Activated CD4-positive, alpha-beta memory T cell treated with anti-CD3 and anti-CD28 coated beads for 36 hours (primary cell): ENCODE measurements around the gene SORBS2. TPM values are rescaled to one million over a fixed set of nuclear protein-coding genes. Genes with fewer than 3 reads are reported as not detected.

ENCODE experiments used
- CTCF ChIA-PET: fragments of 350-600 bp; sonication (Branson Sonifier 250); formaldehyde crosslinking; loops from one replicate; lab custom pipeline; 2021; ENCODE audit warnings: antibody characterized with exemption, inconsistent platforms; lab: Charles Lee
- POLR2A ChIA-PET: fragments of 350-600 bp; sonication (Branson Sonifier 250); formaldehyde crosslinking; loops from one replicate; lab custom pipeline; 2021; ENCODE audit warnings: antibody characterized with exemption; lab: Charles Lee
- DNase-seq: peaks from one replicate; pipeline ENCODE4 v3.0.0-alpha.2; 2020
- H3K27ac Mint-ChIP-seq: one replicate; pipeline ENCODE4 v1.8.0; 2021; ENCODE audit warnings: mixed read lengths
- H3K27me3 Mint-ChIP-seq: one replicate; pipeline ENCODE4 v1.8.0; 2021; ENCODE audit warnings: mixed read lengths
- H3K36me3 Mint-ChIP-seq: one replicate; pipeline ENCODE4 v1.8.0; 2021; ENCODE audit warnings: mixed read lengths
- H3K4me1 Mint-ChIP-seq: one replicate; pipeline ENCODE4 v1.8.0; 2021; ENCODE audit warnings: low read depth, mixed read lengths
- H3K4me3 Mint-ChIP-seq: one replicate; pipeline ENCODE4 v1.8.0; 2021; ENCODE audit warnings: mild to moderate bottlenecking, mixed read lengths
- H3K9me3 Mint-ChIP-seq: one replicate; pipeline ENCODE4 v1.8.0; 2021; ENCODE audit warnings: mixed read lengths
- intact Hi-C: fragments of 100-400 bp; cut with micrococcal nuclease; formaldehyde crosslinking; loops from one replicate; pipeline ENCODE4 v1.15.1; 2023
- total RNA-seq, 2 experiments: library from RNA; stranded (reverse); gene quantifications; one replicate each; pipeline ENCODE4 v1.2.3, GENCODE V29; 2021

Gene SORBS2
- total RNA-seq, 2 experiments from 2014 or later = not detected

DNA sequence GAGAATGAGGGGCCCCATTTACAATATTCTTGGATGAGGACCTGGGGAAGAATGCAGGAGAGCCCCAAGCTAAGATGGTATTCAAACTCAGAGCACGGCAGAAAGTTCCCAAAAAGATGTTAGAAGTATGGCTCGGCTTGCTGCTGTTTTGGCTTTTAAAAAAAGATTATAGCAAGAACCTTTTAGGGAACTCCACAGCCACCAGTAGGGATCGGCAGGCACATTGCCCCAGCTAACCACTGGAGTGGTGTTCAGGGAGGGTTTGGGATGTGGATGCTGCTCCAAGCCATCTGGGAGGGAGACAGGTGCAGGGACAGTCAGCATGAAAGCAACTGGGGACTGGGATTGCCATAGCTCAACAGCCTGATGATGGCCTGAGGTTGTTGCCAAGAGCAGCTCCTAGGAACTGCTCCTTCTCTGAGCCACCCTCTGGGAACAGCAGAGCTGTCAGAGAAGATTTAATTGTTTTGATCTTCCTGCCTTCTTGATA, 63.0 kb downstream of the SORBS2 start:
- CTCF ChIA-PET = no interaction called here
- no peak for DNase-seq
- intact Hi-C loops = no loop called here
- Mint-ChIP-seq H3K27me3 (peaks cover 7% of the 10 kb centered on the region), H3K27ac (no peak overlapping the region), H3K4me3 (no peak overlapping the region), H3K9me3 (no peaks in the 10 kb centered on the region), H3K4me1 (no peaks in the 10 kb centered on the region), H3K36me3 (no peaks in the 10 kb centered on the region)
- POLR2A ChIA-PET = no interaction called here

DNA sequence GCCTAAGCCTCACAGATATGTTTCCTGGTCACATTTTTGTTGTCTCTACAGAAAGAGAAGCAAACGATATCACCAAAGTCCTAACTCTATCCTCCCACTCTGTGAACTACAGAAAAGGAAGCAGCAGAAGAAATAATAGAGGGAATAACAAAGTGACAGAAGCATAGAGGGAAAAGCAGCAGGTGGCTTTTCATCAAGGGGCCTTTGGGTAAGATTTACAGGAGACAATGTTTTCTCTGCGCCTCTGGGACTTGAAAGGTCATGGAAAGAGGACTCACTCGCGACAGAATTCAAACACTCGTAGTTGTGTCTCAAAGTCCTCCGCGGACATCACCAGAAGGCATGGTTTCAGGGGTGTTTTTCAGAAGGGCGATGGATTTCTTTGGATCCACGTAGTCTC, 66.1 kb downstream of the SORBS2 start:
- no peak for DNase-seq
- H3K4me3 Mint-ChIP-seq = no peak overlapping the region
- intact Hi-C loops = no loop called here
- H3K4me1 Mint-ChIP-seq = no peaks in the 10 kb centered on the region
- no peak overlapping the region for H3K27ac Mint-ChIP-seq
- H3K36me3 Mint-ChIP-seq = no peaks in the 10 kb centered on the region
- H3K9me3 Mint-ChIP-seq = no peaks in the 10 kb centered on the region
- ChIA-PET POLR2A (no interaction called here), CTCF (no interaction called here)
- peaks cover 8% of the 10 kb centered on the region for H3K27me3 Mint-ChIP-seq

DNA sequence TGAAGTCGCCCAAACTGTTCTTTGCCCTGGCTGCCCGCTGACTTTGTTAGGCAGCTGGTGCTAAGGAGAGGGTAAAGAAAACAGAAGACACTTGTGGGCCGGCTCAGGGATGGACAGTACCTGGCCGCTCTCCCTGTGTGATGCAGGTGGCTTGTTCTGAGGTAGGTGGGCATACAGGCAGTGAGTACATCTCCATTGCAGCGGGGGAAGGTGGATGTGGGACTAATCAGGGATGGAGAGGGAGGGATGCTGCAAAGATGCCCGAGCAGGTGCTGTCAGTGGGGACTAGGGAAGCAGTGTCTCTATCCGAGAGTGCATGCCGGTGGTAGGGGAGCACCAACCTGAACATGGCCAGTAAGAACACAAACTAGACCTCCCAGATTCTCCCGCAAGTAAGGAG, 67.0 kb downstream of the SORBS2 start:
- CTCF ChIA-PET = no interaction called here
- Mint-ChIP-seq H3K4me3 (no peak overlapping the region), H3K27ac (no peak overlapping the region), H3K36me3 (no peaks in the 10 kb centered on the region), H3K27me3 (peaks cover 8% of the 10 kb centered on the region), H3K4me1 (no peaks in the 10 kb centered on the region), H3K9me3 (no peaks in the 10 kb centered on the region)
- intact Hi-C loops = no loop called here
- no peak for DNase-seq
- POLR2A ChIA-PET = no interaction called here

DNA sequence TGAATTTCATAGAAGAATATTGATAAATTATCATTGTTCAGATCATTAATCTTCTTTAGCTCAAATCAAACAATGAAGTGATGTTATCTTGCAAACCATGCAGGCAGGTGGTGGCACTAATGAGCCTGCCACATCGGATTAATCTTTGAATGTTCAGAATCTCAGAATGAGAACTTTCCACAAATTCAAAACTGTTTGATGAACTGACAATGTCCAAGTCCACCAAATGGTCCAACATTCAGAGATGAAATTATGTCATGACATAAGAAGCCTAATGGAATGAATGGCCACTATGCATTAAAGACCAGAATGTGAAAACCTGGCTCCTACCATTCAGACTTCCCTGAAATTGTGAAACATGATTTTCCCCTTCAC, 67.5 kb downstream of the SORBS2 start:
- Mint-ChIP-seq H3K4me1 (no peaks in the 10 kb centered on the region), H3K27me3 (peaks cover 8% of the 10 kb centered on the region), H3K9me3 (no peaks in the 10 kb centered on the region), H3K27ac (no peak overlapping the region), H3K36me3 (no peaks in the 10 kb centered on the region), H3K4me3 (no peak overlapping the region)
- ChIA-PET CTCF (no interaction called here), POLR2A (no interaction called here)
- intact Hi-C loops = no loop called here
- no peak for DNase-seq

DNA sequence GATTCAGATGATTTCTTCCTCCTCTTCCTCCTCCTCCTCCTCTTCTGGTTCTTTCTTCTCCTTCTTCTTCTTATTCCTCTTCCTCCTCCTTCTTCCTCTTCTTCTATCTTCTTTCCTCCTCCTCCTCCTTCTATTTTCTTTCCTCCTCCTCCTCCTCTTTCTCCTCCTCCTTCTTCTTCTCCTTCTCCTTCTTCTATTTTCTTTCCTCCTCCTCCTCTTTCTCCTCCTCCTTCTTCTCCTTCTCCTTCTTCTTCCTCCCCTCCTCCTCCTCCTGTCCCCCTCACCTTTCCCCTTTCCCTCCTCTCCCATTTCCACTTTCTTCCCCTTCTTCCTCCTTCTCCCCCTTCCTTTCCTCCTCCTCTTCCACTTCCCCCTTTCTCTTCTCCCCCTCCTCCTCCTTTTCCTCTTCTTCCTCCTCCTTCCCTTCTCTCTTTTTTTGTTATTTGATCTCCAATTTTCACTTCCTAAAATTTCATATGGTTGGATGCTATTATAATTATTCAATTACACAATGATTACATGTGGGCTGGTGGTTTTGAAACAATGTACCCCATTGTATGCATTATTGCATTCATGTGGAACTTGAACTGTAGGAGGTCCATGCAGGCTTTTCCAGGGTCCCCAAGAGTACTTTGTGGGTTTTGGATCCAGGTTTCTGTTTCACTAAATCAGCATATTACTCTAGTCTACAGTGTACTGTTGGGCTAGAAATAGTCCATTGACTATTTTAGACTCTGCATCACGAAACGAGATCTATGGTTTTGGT, 68.1 kb downstream of the SORBS2 start:
- Mint-ChIP-seq H3K4me1 (no peaks in the 10 kb centered on the region), H3K27ac (no peak overlapping the region), H3K36me3 (no peaks in the 10 kb centered on the region), H3K27me3 (peaks cover 7% of the 10 kb centered on the region), H3K9me3 (no peaks in the 10 kb centered on the region), H3K4me3 (no peak overlapping the region)
- ChIA-PET CTCF (no interaction called here), POLR2A (no interaction called here)
- no peak for DNase-seq
- intact Hi-C loops = no loop called here

DNA sequence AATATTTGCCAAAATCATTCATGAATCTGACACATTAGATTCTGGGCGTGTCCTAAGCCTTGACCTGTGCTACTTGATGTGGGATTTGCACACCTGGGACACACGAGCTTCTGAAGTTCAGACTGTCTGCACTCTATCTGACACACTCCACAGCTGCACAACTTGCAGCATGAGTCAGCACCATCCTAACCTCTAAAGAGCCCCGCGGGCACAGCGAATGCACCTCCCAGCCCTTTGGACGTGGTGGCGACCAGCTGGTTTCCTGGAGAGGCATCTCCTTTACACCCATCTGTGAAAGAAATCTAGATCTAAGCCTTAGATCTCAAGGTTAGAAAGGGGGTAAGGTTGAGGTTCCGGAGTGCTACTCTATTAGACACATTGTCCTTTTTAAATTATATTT, 69.2 kb downstream of the SORBS2 start:
- Mint-ChIP-seq H3K9me3 (no peaks in the 10 kb centered on the region), H3K4me3 (no peak overlapping the region), H3K27me3 (peaks cover 5% of the 10 kb centered on the region), H3K27ac (no peak overlapping the region), H3K4me1 (no peaks in the 10 kb centered on the region), H3K36me3 (no peaks in the 10 kb centered on the region)
- POLR2A ChIA-PET = no interaction called here
- no peak for DNase-seq
- CTCF ChIA-PET = no interaction called here
- intact Hi-C loops = no loop called here

DNA sequence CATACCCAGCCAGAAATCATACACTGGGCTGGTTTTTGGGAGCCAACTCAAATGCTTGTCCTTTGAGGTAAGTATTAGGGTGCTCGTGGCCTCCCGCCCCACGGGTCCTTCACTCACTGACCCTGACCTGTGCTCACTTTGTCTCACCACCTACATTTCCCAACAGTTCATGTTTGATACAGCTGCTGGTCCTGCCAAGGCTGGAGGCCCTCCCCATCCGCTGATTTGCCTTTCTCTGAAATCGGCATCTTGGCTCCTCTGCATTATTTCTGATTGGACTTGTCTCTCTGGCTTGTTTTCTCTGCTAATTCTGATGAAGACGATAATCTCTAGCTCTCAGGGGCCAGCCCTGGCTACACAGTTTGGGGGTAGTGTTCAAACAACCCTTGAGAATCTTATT, 70.2 kb downstream of the SORBS2 start:
- Mint-ChIP-seq H3K27me3 (peaks cover 5% of the 10 kb centered on the region), H3K36me3 (no peaks in the 10 kb centered on the region), H3K27ac (no peak overlapping the region), H3K4me3 (no peak overlapping the region), H3K4me1 (no peaks in the 10 kb centered on the region), H3K9me3 (no peaks in the 10 kb centered on the region)
- POLR2A ChIA-PET = no interaction called here
- CTCF ChIA-PET = no interaction called here
- intact Hi-C loops = no loop called here
- no peak for DNase-seq

DNA sequence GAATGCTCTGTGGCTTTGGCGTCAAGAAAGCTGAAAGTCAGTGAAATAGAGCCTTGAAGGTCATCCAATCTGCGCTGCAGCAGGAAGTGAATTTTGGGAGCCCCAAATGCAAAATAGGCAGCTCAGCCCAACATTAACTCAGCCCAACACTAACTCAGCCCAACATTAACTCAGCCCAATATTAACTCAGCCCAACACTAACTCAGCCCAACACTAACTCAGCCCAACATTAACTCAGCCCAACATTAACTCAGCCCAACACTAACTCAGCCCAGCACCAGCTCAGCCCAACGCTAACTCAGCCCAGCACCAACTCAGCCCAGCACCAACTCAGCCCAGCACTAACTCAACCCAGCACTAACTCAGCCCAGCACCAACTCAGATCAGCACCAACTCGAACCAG, 71.5 kb downstream of the SORBS2 start:
- no peaks in the 10 kb centered on the region for H3K4me1 Mint-ChIP-seq
- no peaks in the 10 kb centered on the region for H3K36me3 Mint-ChIP-seq
- no peak overlapping the region for H3K4me3 Mint-ChIP-seq
- H3K9me3 Mint-ChIP-seq = no peaks in the 10 kb centered on the region
- intact Hi-C loops = no loop called here
- H3K27me3 Mint-ChIP-seq = peaks cover 5% of the 10 kb centered on the region
- no peak overlapping the region for H3K27ac Mint-ChIP-seq
- ChIA-PET POLR2A (no interaction called here), CTCF (no interaction called here)
- DNase-seq = no peak

DNA sequence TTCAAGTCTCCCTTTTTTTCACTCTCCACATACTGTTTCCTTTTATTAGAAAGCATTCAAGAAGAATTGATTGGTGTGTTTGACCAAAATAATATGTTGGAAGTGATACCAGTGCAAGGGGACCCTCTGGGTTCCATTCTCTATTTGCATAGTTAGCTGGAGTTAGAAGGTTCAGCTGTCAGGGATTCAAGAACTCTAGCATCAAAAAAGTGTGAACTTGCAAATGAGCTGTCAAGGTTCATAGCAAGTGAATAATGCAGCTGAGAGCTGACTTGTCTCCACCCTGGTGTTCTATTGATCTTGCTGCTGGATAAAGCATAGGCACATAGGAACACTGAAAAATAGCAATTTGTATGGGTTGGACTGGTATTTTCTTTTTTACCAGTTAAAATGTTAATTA, 73.2 kb downstream of the SORBS2 start:
- Mint-ChIP-seq H3K27me3 (peaks cover 9% of the 10 kb centered on the region), H3K4me3 (no peak overlapping the region), H3K36me3 (no peaks in the 10 kb centered on the region), H3K9me3 (no peaks in the 10 kb centered on the region), H3K4me1 (no peaks in the 10 kb centered on the region), H3K27ac (no peak overlapping the region)
- intact Hi-C loops = no loop called here
- POLR2A ChIA-PET = no interaction called here
- CTCF ChIA-PET = no interaction called here
- no peak for DNase-seq

DNA sequence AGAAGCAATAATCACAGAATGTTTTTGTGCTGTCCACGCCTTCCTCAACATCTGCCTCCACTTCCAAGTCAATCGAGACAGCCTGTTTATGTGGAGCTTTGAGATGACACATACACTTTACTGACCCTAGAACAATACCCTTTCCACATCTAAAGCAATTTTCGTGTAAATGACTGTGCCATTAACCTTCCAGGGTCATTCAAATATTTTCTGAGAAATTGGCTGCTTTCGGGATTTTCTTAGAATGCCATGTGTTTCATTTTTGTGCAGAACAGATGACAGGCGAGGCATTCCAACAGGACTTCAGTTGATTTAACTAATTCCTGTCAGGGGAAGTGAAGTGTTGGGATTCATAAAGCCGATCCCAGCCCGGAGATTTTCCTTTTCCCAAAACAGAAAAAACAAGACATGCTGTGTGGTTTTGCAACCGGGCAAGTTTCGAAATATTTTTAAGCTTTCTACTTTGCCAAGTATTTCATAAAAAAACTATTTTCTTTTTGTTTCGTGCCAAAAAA, 73.9 kb downstream of the SORBS2 start:
- no peak overlapping the region for H3K27ac Mint-ChIP-seq
- no peaks in the 10 kb centered on the region for H3K9me3 Mint-ChIP-seq
- H3K27me3 Mint-ChIP-seq = peaks cover 10% of the 10 kb centered on the region
- no peaks in the 10 kb centered on the region for H3K4me1 Mint-ChIP-seq
- no peak overlapping the region for H3K4me3 Mint-ChIP-seq
- ChIA-PET POLR2A (no interaction called here), CTCF (no interaction called here)
- no peaks in the 10 kb centered on the region for H3K36me3 Mint-ChIP-seq
- DNase-seq = no peak
- intact Hi-C loops = no loop called here

DNA sequence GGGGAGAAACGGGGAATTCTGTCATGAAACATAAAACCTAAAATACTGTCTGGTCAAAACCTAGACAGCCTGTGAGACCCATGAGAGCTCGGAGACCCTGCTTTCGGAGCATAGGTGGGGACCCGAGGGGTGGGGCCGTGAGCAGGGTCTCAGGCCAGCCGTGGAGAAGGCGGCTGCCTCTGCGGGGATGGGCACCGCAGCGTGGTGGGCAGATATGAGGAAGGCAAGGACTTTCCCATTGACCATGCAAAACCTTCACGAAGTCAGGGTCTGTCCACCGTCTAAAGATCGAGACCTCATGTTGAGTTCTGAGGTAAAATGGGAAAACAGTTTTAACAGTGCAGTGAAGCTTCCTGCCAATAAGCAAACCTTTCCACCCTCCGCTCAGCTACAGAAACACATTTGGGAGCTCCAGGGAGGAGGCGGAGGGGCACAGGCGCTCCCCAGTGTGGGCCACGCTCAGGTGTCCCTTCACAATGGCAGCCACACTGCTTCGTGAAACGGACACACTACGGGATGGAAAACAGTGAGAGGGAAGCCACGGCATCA, 74.4 kb downstream of the SORBS2 start:
- no peak for DNase-seq
- Mint-ChIP-seq H3K4me1 (no peaks in the 10 kb centered on the region), H3K27me3 (peaks cover 12% of the 10 kb centered on the region), H3K4me3 (no peak overlapping the region), H3K36me3 (no peaks in the 10 kb centered on the region), H3K27ac (no peak overlapping the region), H3K9me3 (no peaks in the 10 kb centered on the region)
- intact Hi-C loops = no loop called here
- ChIA-PET POLR2A (no interaction called here), CTCF (no interaction called here)

DNA sequence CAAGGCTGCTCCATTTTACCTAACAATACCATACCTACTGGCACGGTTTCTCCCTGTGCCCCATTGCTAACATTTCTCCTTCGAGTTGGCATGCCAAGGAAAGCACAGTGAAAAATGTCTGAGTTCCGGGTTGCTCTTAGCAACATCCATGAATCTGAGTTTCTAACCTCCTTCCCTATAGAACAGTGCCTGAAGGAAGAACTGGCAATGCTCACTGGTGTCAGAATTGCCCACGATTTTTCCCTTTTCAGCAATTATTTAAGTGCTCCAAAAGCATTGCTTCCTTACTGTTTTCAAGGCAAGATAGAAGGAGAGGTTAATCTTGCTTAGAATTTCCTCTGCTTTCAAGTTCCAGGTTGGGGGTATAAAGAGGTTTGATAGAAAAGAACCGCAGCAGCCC, 75.1 kb downstream of the SORBS2 start:
- Mint-ChIP-seq H3K36me3 (no peaks in the 10 kb centered on the region), H3K4me3 (no peak overlapping the region), H3K9me3 (no peaks in the 10 kb centered on the region), H3K27ac (no peak overlapping the region), H3K27me3 (peaks cover 11% of the 10 kb centered on the region), H3K4me1 (no peaks in the 10 kb centered on the region)
- intact Hi-C loops = no loop called here
- no peak for DNase-seq
- CTCF ChIA-PET = no interaction called here
- POLR2A ChIA-PET = no interaction called here

DNA sequence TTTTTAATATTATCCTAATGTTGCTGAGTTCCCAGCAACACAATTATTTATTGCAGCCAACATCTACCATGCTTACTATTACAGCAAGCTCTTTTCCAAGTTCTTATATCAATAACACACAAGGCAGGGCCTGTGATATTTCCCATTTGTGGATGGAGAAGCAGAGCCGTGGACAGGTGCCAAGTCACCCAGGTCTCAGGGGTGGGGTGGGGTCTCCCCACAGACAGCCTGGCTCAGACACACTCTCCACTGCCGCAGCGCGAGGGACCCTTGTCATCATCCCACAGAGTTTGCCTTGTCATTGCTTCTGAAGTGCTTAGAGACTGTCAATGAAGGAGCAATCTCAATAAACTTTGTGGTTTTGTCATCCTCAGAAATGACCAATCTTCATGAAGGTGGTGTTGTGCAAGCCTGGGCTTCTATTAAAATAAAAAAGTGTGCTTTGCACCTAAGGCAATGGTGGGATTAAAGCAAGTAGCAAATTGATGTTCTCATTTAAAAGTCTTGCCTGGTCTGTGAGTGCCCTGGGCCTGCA, 76.1 kb downstream of the SORBS2 start:
- H3K4me3 Mint-ChIP-seq = no peak overlapping the region
- H3K27ac Mint-ChIP-seq = no peak overlapping the region
- POLR2A ChIA-PET = no interaction called here
- intact Hi-C loops = no loop called here
- DNase-seq = no peak
- no peaks in the 10 kb centered on the region for H3K36me3 Mint-ChIP-seq
- H3K9me3 Mint-ChIP-seq = no peaks in the 10 kb centered on the region
- no peaks in the 10 kb centered on the region for H3K4me1 Mint-ChIP-seq
- peaks cover 10% of the 10 kb centered on the region for H3K27me3 Mint-ChIP-seq
- CTCF ChIA-PET = no interaction called here
